CD14-positive monocyte (primary cell): ENCODE measurements around the gene MAD1L1. TPM values are rescaled to one million over a fixed set of nuclear protein-coding genes. Genes with fewer than 3 reads are reported as not detected.

Experiments used
- DNase-seq, 3 donors: peaks; one replicate each; pipeline ENCODE4 v3.0.0-alpha.2; 2011 to 2022
- H2AFZ ChIP-seq: 2 replicates; pipeline ENCODE4 v1.6.0; 2012; ENCODE audit warnings: mild to moderate bottlenecking, low read depth, low read length, inconsistent platforms; ENCODE audit not compliant: insufficient read depth, poor library complexity, severe bottlenecking
- H3K27ac ChIP-seq, 2 donors: 1 replicate in 1 of 2; 2 replicates in 1 of 2; pipeline ENCODE4 v1.5.1; 2012 to 2013; ENCODE audit warnings: low read length in 2 of 2, control low read depth in 1 of 2, inconsistent platforms in 1 of 2, low read depth in 1 of 2, mild to moderate bottlenecking in 1 of 2
- H3K27me3 ChIP-seq, 2 donors: one replicate each; pipeline versions ENCODE4 v1.6.0 to v1.6.1; 2011 to 2013; ENCODE audit warnings: low read length in 2 of 2; ENCODE audit not compliant: control insufficient read depth in 2 of 2, insufficient read depth in 2 of 2
- H3K36me3 ChIP-seq, 2 donors: replicated peaks in 1 of 2; 1 replicate in 1 of 2; 2 replicates in 1 of 2; pipeline versions ENCODE4 v1.5.1 to v1.6.1; 2012 to 2013; ENCODE audit warnings: low read length in 2 of 2, control low read depth in 1 of 2, inconsistent platforms in 1 of 2, mild to moderate bottlenecking in 1 of 2; ENCODE audit not compliant: insufficient read depth in 2 of 2, control insufficient read depth in 1 of 2
- H3K4me1 ChIP-seq, 2 donors: 1 replicate in 1 of 2; 2 replicates in 1 of 2; pipeline versions ENCODE4 v1.5.1 to v1.6.1; 2012 to 2013; ENCODE audit warnings: low read length in 2 of 2, control low read depth in 1 of 2, inconsistent platforms in 1 of 2, mild to moderate bottlenecking in 1 of 2, moderate library complexity in 1 of 2; ENCODE audit not compliant: insufficient read depth in 2 of 2, control insufficient read depth in 1 of 2
- H3K4me2 ChIP-seq: replicated peaks from 2 replicates; pipeline ENCODE3; 2012; ENCODE audit warnings: low read length, moderate library complexity, mild to moderate bottlenecking; ENCODE audit not compliant: poor library complexity, severe bottlenecking; ENCODE audit errors: extremely low read depth
- H3K4me3 ChIP-seq, 3 experiments: fragments of 200-600 bp in 1 of 3; sonication (generic) in 1 of 3; replicated peaks in 1 of 3; 1 replicate in 2 of 3; 2 replicates in 1 of 3; pipeline ENCODE4 v1.5.1; 2011 to 2013; ENCODE audit warnings: low read length in 3 of 3, mild to moderate bottlenecking in 3 of 3, control low read depth in 2 of 3, low read depth in 2 of 3, inconsistent platforms in 1 of 3, moderate library complexity in 1 of 3
- H3K79me2 ChIP-seq: 2 replicates; pipeline ENCODE4 v1.6.0; 2012; ENCODE audit warnings: mild to moderate bottlenecking, control low read depth, inconsistent platforms, low read length, moderate library complexity; ENCODE audit not compliant: insufficient read depth
- H3K9ac ChIP-seq: 2 replicates; pipeline ENCODE4 v1.6.0; 2017; ENCODE audit warnings: low read length, mild to moderate bottlenecking; ENCODE audit not compliant: insufficient read depth, poor library complexity, severe bottlenecking
- H3K9me3 ChIP-seq, 2 donors: replicated peaks in 1 of 2; 1 replicate in 1 of 2; 2 replicates in 1 of 2; pipeline versions ENCODE4 v1.5.1 to v1.6.1; 2012 to 2013; ENCODE audit warnings: low read length in 2 of 2, control low read depth in 1 of 2; ENCODE audit not compliant: control insufficient read depth in 1 of 2, insufficient read depth in 1 of 2
- H4K20me1 ChIP-seq: 2 replicates; pipeline ENCODE4 v1.6.0; 2012; ENCODE audit warnings: mild to moderate bottlenecking, low read length, control low read depth, moderate library complexity; ENCODE audit not compliant: insufficient read depth
- H3K27ac Mint-ChIP-seq, 7 donors: one replicate each; pipeline ENCODE4 v1.8.0; 2020; ENCODE audit warnings: mild to moderate bottlenecking in 7 of 7, mixed read lengths in 7 of 7, moderate library complexity in 6 of 7, inconsistent platforms in 2 of 7
- H3K27me3 Mint-ChIP-seq, 3 donors: one replicate each; pipeline ENCODE4 v1.8.0; 2021 to 2022; ENCODE audit warnings: low read depth in 3 of 3, mild to moderate bottlenecking in 3 of 3, mixed read lengths in 3 of 3, moderate library complexity in 3 of 3, inconsistent platforms in 1 of 3
- H3K36me3 Mint-ChIP-seq, 2 donors: one replicate each; pipeline ENCODE4 v1.8.0; 2020; ENCODE audit warnings: mixed read lengths in 2 of 2, inconsistent platforms in 1 of 2, mild to moderate bottlenecking in 1 of 2
- H3K4me1 Mint-ChIP-seq: one replicate; pipeline ENCODE4 v1.8.0; 2020; ENCODE audit warnings: mild to moderate bottlenecking, mixed read lengths
- H3K4me3 Mint-ChIP-seq, 2 donors: one replicate each; pipeline ENCODE4 v1.8.0; 2020; ENCODE audit warnings: mild to moderate bottlenecking in 2 of 2, mixed read lengths in 2 of 2, moderate library complexity in 1 of 2
- H3K9me3 Mint-ChIP-seq, 7 donors: one replicate each; pipeline ENCODE4 v1.8.0; 2020 to 2022; ENCODE audit warnings: mixed read lengths in 7 of 7, mild to moderate bottlenecking in 6 of 7, moderate library complexity in 6 of 7, inconsistent platforms in 2 of 7
- CTCF ChIP-seq: fragments of 200-600 bp; IDR thresholded peaks from one replicate; pipeline ENCODE4 v1.8.0; 2022; ENCODE audit warnings: antibody characterized with exemption, mild to moderate bottlenecking
- WGBS: methylation state at CpG from one replicate; pipeline ENCODE4 v1.1.5; 2013; ENCODE audit warnings: missing lambda C conversion rate; ENCODE audit not compliant: insufficient coverage; 5-methylcytosine and 5-hydroxymethylcytosine counted together
- intact Hi-C, 2 donors: fragments of 100-400 bp; cut with micrococcal nuclease; formaldehyde crosslinking; loops; one replicate each; pipeline versions ENCODE4 v1.15.0 to v1.15.1; 2023
- polyA plus RNA-seq, 3 donors: library from polyadenylated mRNA; depleted of rRNA in 1 of 3; unstranded in 2 of 3; stranded (reverse) in 1 of 3; fragments of 300-500 nt in 2 of 3; fragments of >200 nt in 1 of 3; fragmentation: Illumina TruSeq in 2 of 3; gene quantifications; 1 replicate in 2 of 3; 2 replicates in 1 of 3; pipeline ENCODE4 v1.2.3, GENCODE V29; 2012 to 2021

MAD1L1 gene
- polyA plus RNA-seq, 3 donors, result 22.0 to 39.4 (median 33.2) TPM

- TF ChIP-seq CTCF, result no peak
- H3K4me1 Mint-ChIP-seq, result peaks cover 29% of the 10 kb centered on the region
- H3K4me3 Mint-ChIP-seq, result no peak overlapping the region
Measured at GRCh38 chr7:2228921-2229320, 3.8 kb downstream of the MAD1L1 start.

GRCh38 chr7:2227699-2228098 is 5.0 kb downstream of the MAD1L1 start:
- TF ChIP-seq CTCF, result no peak
- Histone ChIP-seq H2AFZ (no peak overlapping the region), H3K4me1 (peaks cover 7 to 15% of the 10 kb centered on the region in 2 donors), H3K27ac (peak overlapping the region in 1 of 2 donors; percentile 20), H3K36me3 (peaks cover 62 to 75% of the 10 kb centered on the region in 2 donors), H3K4me3 (no peak overlapping the region), H3K79me2 (peaks cover 45% of the 10 kb centered on the region), H3K27me3 (no peaks in the 10 kb centered on the region), H4K20me1 (peaks cover 23% of the 10 kb centered on the region), H3K9me3 (no peaks in the 10 kb centered on the region), H3K4me2 (no peak overlapping the region), H3K9ac (no peak overlapping the region)
- H3K4me3 Mint-ChIP-seq, result no peak overlapping the region
- peaks cover 65 to 75% of the 10 kb centered on the region in 2 donors for H3K36me3 Mint-ChIP-seq
- DNase-seq, result no peak
- WGBS, result 95% methylated on average over 15 of the region's 15 CpGs
- intact Hi-C loops, result no loop called here
- H3K9me3 Mint-ChIP-seq, result peaks cover 0 to 2% (median 0%) of the 10 kb centered on the region in 7 donors
- H3K4me1 Mint-ChIP-seq, result peaks cover 24% of the 10 kb centered on the region
- H3K27me3 Mint-ChIP-seq, result no peaks in the 10 kb centered on the region
- H3K27ac Mint-ChIP-seq, result no peak overlapping the region

More at GRCh38 chr7:2228921-2229320, 3.8 kb downstream of the MAD1L1 start:
- Histone ChIP-seq H2AFZ (no peak overlapping the region), H3K27ac (no peak overlapping the region), H3K9me3 (no peaks in the 10 kb centered on the region), H3K4me1 (peaks cover 13 to 24% of the 10 kb centered on the region in 2 donors), H4K20me1 (peaks cover 23% of the 10 kb centered on the region), H3K27me3 (no peaks in the 10 kb centered on the region), H3K36me3 (peaks cover 50 to 64% of the 10 kb centered on the region in 2 donors), H3K4me2 (no peak overlapping the region), H3K9ac (no peak overlapping the region), H3K79me2 (peaks cover 45% of the 10 kb centered on the region), H3K4me3 (no peak overlapping the region)
- intact Hi-C loops, result no loop called here
- peak overlapping the region in 1 of 7 donors; percentile 24 for H3K27ac Mint-ChIP-seq
- peaks cover 0 to 2% (median 0%) of the 10 kb centered on the region in 7 donors for H3K9me3 Mint-ChIP-seq
- H3K36me3 Mint-ChIP-seq, result peaks cover 54 to 63% of the 10 kb centered on the region in 2 donors
- no peak for DNase-seq
- no peaks in the 10 kb centered on the region for H3K27me3 Mint-ChIP-seq
- WGBS, result 100% methylated on average over 6 of the region's 8 CpGs
